HCT116 (cell line): ENCODE measurements around the gene TRIML2. TPM values are rescaled to one million over a fixed set of nuclear protein-coding genes. Genes with fewer than 3 reads are reported as not detected.

Experiments
- ATAC-seq: fragments of 200-7000 bp; cut with Tn5 transposase; 2 replicates; pipeline ENCODE4 v1.9.1; 2020; ENCODE audit warnings: mild to moderate bottlenecking, moderate library complexity
- BruUV-seq: library from RNA; stranded (reverse); fragments of 400-500 nt; replicated peaks from 2 replicates; lab custom pipeline; 2021; lab: Mats Ljungman, UMichigan
- CTCF ChIA-PET: fragments of 300-600 bp; sonication (Branson Sonifier 250); formaldehyde crosslinking; loops from one replicate; lab custom pipeline; 2021; ENCODE audit warnings: antibody characterized with exemption; lab: Charles Lee
- POLR2A ChIA-PET: fragments of 300-600, 350-600 bp; sonication (Branson Sonifier 250); formaldehyde crosslinking; loops from one replicate; lab custom pipeline; 2021; ENCODE audit warnings: antibody characterized with exemption; lab: Charles Lee
- RAD21 ChIA-PET, 2 experiments: fragments of 300-600 bp; sonication (Branson Sonifier 250); formaldehyde crosslinking; loops; one replicate each; lab custom pipeline; 2023; ENCODE audit warnings: low total read pairs in 2 of 2; ENCODE audit not compliant: uncharacterized antibody in 2 of 2, unreplicated experiment in 2 of 2, low non-redundant PET in 1 of 2; lab: Charles Lee
- DNase-seq: peaks from one replicate; pipeline ENCODE4 v3.0.0-alpha.2; 2010; ENCODE audit warnings: low read depth, low spot score
- H2AFZ ChIP-seq: fragments of 200-600 bp; shearing (Covaris generic), sonication (generic); 2 replicates; pipeline ENCODE4 v1.6.1; 2017; ENCODE audit warnings: low read depth, mixed run types, mixed read lengths, antibody characterized with exemption, low read length; ENCODE audit not compliant: poor library complexity, severe bottlenecking
- H3K27ac ChIP-seq: 2 replicates; pipeline ENCODE4 v1.5.1; 2012; ENCODE audit warnings: low read depth, low read length
- H3K27me3 ChIP-seq: fragments of 200-600 bp; sonication (generic); 2 replicates; pipeline ENCODE4 v1.6.1; 2016; ENCODE audit warnings: mixed run types, low read length, mixed read lengths; ENCODE audit not compliant: insufficient read depth
- H3K36me3 ChIP-seq, 2 experiments: fragments of 200-500 bp in 1 of 2; fragments of 200-600 bp in 1 of 2; sonication (Bioruptor generic) in 1 of 2; sonication (generic) in 1 of 2; 2 replicates each; pipeline versions ENCODE4 v1.5.1 to v1.6.1; 2014 to 2016; ENCODE audit warnings: low read length in 2 of 2, inconsistent platforms in 1 of 2, mixed read lengths in 1 of 2, mixed run types in 1 of 2; ENCODE audit not compliant: insufficient read depth in 2 of 2, control insufficient read depth in 1 of 2
- H3K4me1 ChIP-seq, 2 experiments: fragments of 200-600 bp in 1 of 2; sonication (generic) in 1 of 2; 2 replicates each; pipeline versions ENCODE4 v1.5.1 to v1.6.1; 2012 to 2017; ENCODE audit warnings: low read length in 2 of 2, inconsistent platforms in 1 of 2, mild to moderate bottlenecking in 1 of 2, mixed read lengths in 1 of 2, mixed run types in 1 of 2, moderate library complexity in 1 of 2; ENCODE audit not compliant: insufficient read depth in 2 of 2, control insufficient read depth in 1 of 2
- H3K4me2 ChIP-seq: fragments of 200-600 bp; sonication (generic); 2 replicates; pipeline ENCODE4 v1.6.1; 2017; ENCODE audit warnings: mixed run types, low read length, mixed read lengths
- H3K4me3 ChIP-seq, 2 experiments: fragments of 200-600 bp in 1 of 2; sonication (generic) in 1 of 2; replicated peaks in 1 of 2; 2 replicates each; pipeline ENCODE4 v1.5.1; 2011 to 2016; ENCODE audit warnings: low read length in 2 of 2, control low read depth in 1 of 2, low read depth in 1 of 2, mild to moderate bottlenecking in 1 of 2, mixed read lengths in 1 of 2, mixed run types in 1 of 2
- H3K79me2 ChIP-seq: fragments of 200-600 bp; sonication (generic); 2 replicates; pipeline ENCODE4 v1.6.1; 2017; ENCODE audit warnings: mild to moderate bottlenecking, mixed run types, low read length, moderate library complexity, mixed read lengths; ENCODE audit not compliant: insufficient read depth
- H3K9ac ChIP-seq: fragments of 200-600 bp; sonication (generic); 2 replicates; pipeline ENCODE4 v1.6.1; 2016; ENCODE audit warnings: low read length, mixed read lengths
- H3K9me2 ChIP-seq: fragments of 200-600 bp; sonication (generic), shearing (Covaris generic); 2 replicates; pipeline ENCODE4 v1.6.1; 2017; ENCODE audit warnings: mixed run types, mild to moderate bottlenecking, moderate library complexity; ENCODE audit not compliant: insufficient read depth
- H3K9me3 ChIP-seq, 2 experiments: fragments of 200-500 bp in 1 of 2; fragments of 200-600 bp in 1 of 2; sonication (Bioruptor generic) in 1 of 2; sonication (generic) in 1 of 2; 2 replicates each; pipeline ENCODE4 v1.6.1; 2014 to 2017; ENCODE audit warnings: low read length in 2 of 2, mixed read lengths in 2 of 2, inconsistent platforms in 1 of 2, low read depth in 1 of 2, mild to moderate bottlenecking in 1 of 2, mixed run types in 1 of 2, moderate library complexity in 1 of 2; ENCODE audit not compliant: control insufficient read depth in 1 of 2, insufficient read depth in 1 of 2
- H4K20me1 ChIP-seq: fragments of 200-600 bp; sonication (generic), shearing (Covaris generic); 2 replicates; pipeline ENCODE4 v1.6.1; 2017; ENCODE audit warnings: mixed run types, mild to moderate bottlenecking, moderate library complexity; ENCODE audit not compliant: insufficient read depth
- CBX3 ChIP-seq: IDR thresholded peaks from 2 replicates; pipeline ENCODE4 v1.6.1; 2012; ENCODE audit warnings: low read depth
- ELF1 ChIP-seq: IDR thresholded peaks from 2 replicates; pipeline ENCODE4 v1.6.1; 2012; ENCODE audit warnings: low read depth, borderline replicate concordance
- EZH2 ChIP-seq: fragments of 200-600 bp; sonication (generic); IDR thresholded peaks from 2 replicates; pipeline ENCODE4 v1.6.1; 2017; ENCODE audit warnings: antibody characterized with exemption, mixed run types
- FOSL1 ChIP-seq: IDR thresholded peaks from 2 replicates; pipeline ENCODE4 v1.6.1; 2012; ENCODE audit warnings: low read depth
- JUND ChIP-seq: IDR thresholded peaks from 2 replicates; pipeline ENCODE4 v1.6.1; 2012
- POLR2AphosphoS5 ChIP-seq: IDR thresholded peaks from 2 replicates; pipeline ENCODE4 v1.6.1; 2011; ENCODE audit warnings: mild to moderate bottlenecking, low read depth, low read length, moderate library complexity
- RAD21 ChIP-seq: IDR thresholded peaks from 2 replicates; pipeline ENCODE4 v1.6.1; 2012; ENCODE audit warnings: low read depth, mild to moderate bottlenecking
- SRF ChIP-seq: IDR thresholded peaks from 2 replicates; pipeline ENCODE4 v1.6.1; 2012; ENCODE audit warnings: low read depth
- YY1 ChIP-seq: IDR thresholded peaks from 2 replicates; pipeline ENCODE4 v1.6.1; 2011; ENCODE audit warnings: low read length, low read depth, moderate library complexity, mild to moderate bottlenecking; ENCODE audit not compliant: insufficient replicate concordance; ENCODE audit errors: extremely low read depth
- ZNF274 ChIP-seq: fragments of 200-500 bp; sonication (Bioruptor generic); IDR thresholded peaks from 2 replicates; pipeline ENCODE4 v1.6.1; 2014; ENCODE audit warnings: mild to moderate bottlenecking, low read depth, low read length, inconsistent platforms
- intact Hi-C: fragments of 100-400 bp; cut with micrococcal nuclease; formaldehyde crosslinking; loops from 2 replicates; pipeline ENCODE4 v1.10.0; 2022
- total RNA-seq: library from RNA; stranded (reverse); gene quantifications from one replicate; pipeline ENCODE4 v1.2.1, GENCODE V29; 2021; ENCODE audit not compliant: unreplicated experiment
- TF ChIP-seq, protein P1 (sequence below), 3 experiments: fragments of 200-600 bp in 1 of 3; sonication (generic) in 1 of 3; IDR thresholded peaks in 2 of 3; conservative IDR thresholded peaks in 1 of 3; 2 replicates each; pipeline ENCODE4 v1.5.1; 2012 to 2017; ENCODE audit warnings: low read depth in 2 of 3, low read length in 2 of 3, antibody characterized with exemption in 1 of 3, borderline replicate concordance in 1 of 3, control low read depth in 1 of 3, mild to moderate bottlenecking in 1 of 3, mixed read lengths in 1 of 3, mixed run types in 1 of 3, moderate library complexity in 1 of 3; ENCODE audit not compliant: insufficient read depth in 1 of 3
- TF ChIP-seq, protein P2 (sequence below): IDR thresholded peaks from 2 replicates; pipeline ENCODE4 v1.6.1; 2012
- TF ChIP-seq, protein P3 (sequence below): IDR thresholded peaks from 2 replicates; pipeline ENCODE4 v1.6.1; 2012

The TRIML2 gene
- total RNA-seq, 1 experiment from 2014 or later, result 6.3 TPM

DNA sequence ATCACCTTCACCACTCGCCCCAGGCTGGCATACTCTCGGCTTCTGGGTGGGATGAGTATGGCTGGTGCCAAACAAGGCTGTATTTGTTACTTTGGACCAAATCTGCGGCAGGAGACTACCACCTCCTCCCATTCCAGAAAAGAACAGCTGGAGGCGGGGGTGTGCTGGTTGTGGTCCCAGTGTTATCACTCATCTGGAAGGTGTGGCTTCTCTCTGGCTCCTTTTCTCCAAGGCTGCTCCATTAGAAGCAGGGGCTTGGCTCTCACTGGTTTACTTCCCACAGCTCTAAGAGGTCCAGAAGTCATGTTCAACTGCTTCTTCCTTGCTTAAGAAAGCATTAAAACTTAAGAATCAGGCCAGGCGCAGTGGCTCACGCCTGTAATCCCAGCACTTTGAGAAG is 2.6 kb upstream of the TRIML2 start:
- TF ChIP-seq JUND (no peak), CBX3 (no peak), EZH2 (no peak), POLR2AphosphoS5 (no peak)
- TF ChIP-seq, protein P1, sequence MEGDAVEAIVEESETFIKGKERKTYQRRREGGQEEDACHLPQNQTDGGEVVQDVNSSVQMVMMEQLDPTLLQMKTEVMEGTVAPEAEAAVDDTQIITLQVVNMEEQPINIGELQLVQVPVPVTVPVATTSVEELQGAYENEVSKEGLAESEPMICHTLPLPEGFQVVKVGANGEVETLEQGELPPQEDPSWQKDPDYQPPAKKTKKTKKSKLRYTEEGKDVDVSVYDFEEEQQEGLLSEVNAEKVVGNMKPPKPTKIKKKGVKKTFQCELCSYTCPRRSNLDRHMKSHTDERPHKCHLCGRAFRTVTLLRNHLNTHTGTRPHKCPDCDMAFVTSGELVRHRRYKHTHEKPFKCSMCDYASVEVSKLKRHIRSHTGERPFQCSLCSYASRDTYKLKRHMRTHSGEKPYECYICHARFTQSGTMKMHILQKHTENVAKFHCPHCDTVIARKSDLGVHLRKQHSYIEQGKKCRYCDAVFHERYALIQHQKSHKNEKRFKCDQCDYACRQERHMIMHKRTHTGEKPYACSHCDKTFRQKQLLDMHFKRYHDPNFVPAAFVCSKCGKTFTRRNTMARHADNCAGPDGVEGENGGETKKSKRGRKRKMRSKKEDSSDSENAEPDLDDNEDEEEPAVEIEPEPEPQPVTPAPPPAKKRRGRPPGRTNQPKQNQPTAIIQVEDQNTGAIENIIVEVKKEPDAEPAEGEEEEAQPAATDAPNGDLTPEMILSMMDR (IDR thresholded peaks at IDR 0.05 in 2 of 3, conservative IDR thresholded peaks at IDR 0.05 in 1 of 3; ENCODE audit: borderline replicate concordance in 1 of 3, insufficient read depth in 1 of 3, low read depth in 2 of 3, low read length in 2 of 3), result no peak
- TF ChIP-seq, protein P2, sequence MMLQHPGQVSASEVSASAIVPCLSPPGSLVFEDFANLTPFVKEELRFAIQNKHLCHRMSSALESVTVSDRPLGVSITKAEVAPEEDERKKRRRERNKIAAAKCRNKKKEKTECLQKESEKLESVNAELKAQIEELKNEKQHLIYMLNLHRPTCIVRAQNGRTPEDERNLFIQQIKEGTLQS, result no peak
- peak overlapping the region; percentile 75 for H3K27ac ChIP-seq
- ChIA-PET CTCF (no interaction called here), RAD21 (no interaction called here), POLR2A (no interaction called here)
- H4K20me1 ChIP-seq, result no peaks in the 10 kb centered on the region
- H3K9me3 ChIP-seq, result no peaks in the 10 kb centered on the region
- DNase-seq, result no peak
- H3K36me3 ChIP-seq, result no peaks in the 10 kb centered on the region
- H3K9me2 ChIP-seq, result no peaks in the 10 kb centered on the region
- H3K4me2 ChIP-seq, result peak overlapping the region; percentile 78
- no peak for ATAC-seq
- H3K79me2 ChIP-seq, result 0 out of 2 replicates have a peak, but pooled peaks cover 5% of the 10 kb centered on the region
- H2AFZ ChIP-seq, result peak overlapping the region; percentile 87
- no TSS peak for BruUV-seq
- H3K9ac ChIP-seq, result no peak overlapping the region
- H3K4me1 ChIP-seq, result peaks cover 37 to 53% of the 10 kb centered on the region in 2 experiments
- H3K4me3 ChIP-seq, result peak overlapping the region in 1 of 2 experiments; percentile 23; a peak in 1 of 4 replicates
- intact Hi-C loops, result no loop called here
- H3K27me3 ChIP-seq, result no peaks in the 10 kb centered on the region

DNA sequence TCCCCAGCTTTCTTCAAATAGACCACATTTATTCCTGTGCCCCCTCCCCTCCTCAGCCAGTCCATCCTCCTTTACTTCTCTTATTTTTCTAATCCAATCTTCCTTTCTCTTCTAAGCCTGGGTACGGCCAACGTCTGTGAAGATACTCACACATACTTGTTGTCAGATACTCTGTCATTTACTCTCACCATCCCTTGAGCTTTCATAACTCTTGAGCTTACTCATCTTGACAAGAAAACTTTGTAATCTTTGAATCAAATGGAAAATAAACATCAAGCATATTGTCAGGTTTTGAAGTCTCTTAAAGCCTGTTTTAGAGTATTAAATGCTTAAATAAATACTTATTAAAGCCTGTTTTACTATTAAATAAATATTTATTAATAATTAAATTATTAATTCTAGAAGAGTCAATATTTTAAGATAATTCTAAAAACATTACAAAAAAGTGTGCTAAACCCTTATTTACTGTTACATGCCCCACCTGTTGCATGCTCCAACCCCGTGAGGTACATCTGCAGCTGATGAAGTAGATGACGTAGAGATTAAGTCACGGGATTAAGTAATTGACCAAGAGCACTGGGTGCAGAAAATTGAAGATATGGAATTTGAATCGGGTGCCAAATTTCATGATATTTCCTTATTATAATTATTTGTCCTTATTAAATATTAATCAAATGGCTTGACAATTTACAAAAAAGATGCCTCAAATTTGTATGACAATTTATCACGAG is 1.5 kb upstream of the TRIML2 start:
- TF ChIP-seq SRF (no peak), YY1 (no peak), FOSL1 (no peak), ELF1 (no peak), RAD21 (no peak), POLR2AphosphoS5 (no peak), JUND (0 out of 2 replicates have a peak, but pooled peaks have one; percentile 9), ZNF274 (no peak)
- TF ChIP-seq, protein P2, result no peak
- TF ChIP-seq, protein P3, sequence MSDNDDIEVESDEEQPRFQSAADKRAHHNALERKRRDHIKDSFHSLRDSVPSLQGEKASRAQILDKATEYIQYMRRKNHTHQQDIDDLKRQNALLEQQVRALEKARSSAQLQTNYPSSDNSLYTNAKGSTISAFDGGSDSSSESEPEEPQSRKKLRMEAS, result 0 out of 2 replicates have a peak, but pooled peaks have one; percentile 4
- TF ChIP-seq, all 23 proteins: peak for 2
- ATAC-seq (no peak), DNase-seq (no peak)
- peak overlapping the region; percentile 78 for H3K4me2 ChIP-seq
- no peaks in the 10 kb centered on the region for H4K20me1 ChIP-seq
- ChIA-PET RAD21 (no interaction called here), POLR2A (no interaction called here), CTCF (no interaction called here)
- H3K79me2 ChIP-seq, result 0 out of 2 replicates have a peak, but pooled peaks cover 5% of the 10 kb centered on the region
- H3K9me3 ChIP-seq, result no peaks in the 10 kb centered on the region
- peak overlapping the region; percentile 75 for H3K27ac ChIP-seq
- no peak overlapping the region for H3K9ac ChIP-seq
- H3K27me3 ChIP-seq, result no peaks in the 10 kb centered on the region
- H3K4me1 ChIP-seq, result peaks cover 39 to 53% of the 10 kb centered on the region in 2 experiments
- no peaks in the 10 kb centered on the region for H3K36me3 ChIP-seq
- BruUV-seq, result no TSS peak
- H3K9me2 ChIP-seq, result no peaks in the 10 kb centered on the region
- intact Hi-C loops, result no loop called here
- H2AFZ ChIP-seq, result peak overlapping the region; percentile 95
- peak overlapping the region in 1 of 2 experiments; percentile 52; a peak in 1 of 4 replicates for H3K4me3 ChIP-seq
